HEK293 (cell line): ENCODE data around the gene IRF3.

Source experiments
- KLF1 ChIP-seq: fragments of 450-650 bp; formaldehyde crosslinking; IDR thresholded peaks from 2 replicates; pipeline ENCODE4 v1.5.1; 2016; ENCODE audit warnings: missing biosample characterization, missing genetic modification characterization
- PRDM2 ChIP-seq: fragments of 450-650 bp; formaldehyde crosslinking; IDR thresholded peaks from 2 replicates; pipeline ENCODE4 v1.5.1; 2016; ENCODE audit warnings: missing biosample characterization, missing genetic modification characterization, borderline replicate concordance
- PRDM6 ChIP-seq: fragments of 450-650 bp; formaldehyde crosslinking; IDR thresholded peaks from 2 replicates; pipeline ENCODE4 v1.5.1; 2017; ENCODE audit warnings: missing biosample characterization, missing genetic modification characterization
- SCRT1 ChIP-seq: fragments of 450-650 bp; formaldehyde crosslinking; IDR thresholded peaks from 2 replicates; pipeline ENCODE4 v1.5.1; 2016; ENCODE audit warnings: missing biosample characterization, missing genetic modification characterization, borderline replicate concordance
- SP2 ChIP-seq: fragments of 450-650 bp; formaldehyde crosslinking; IDR thresholded peaks from 2 replicates; pipeline ENCODE4 v1.5.1; 2016; ENCODE audit warnings: missing biosample characterization, missing genetic modification characterization
- SP3 ChIP-seq: fragments of 450-650 bp; formaldehyde crosslinking; IDR thresholded peaks from 2 replicates; pipeline ENCODE4 v1.5.1; 2016; ENCODE audit warnings: missing biosample characterization, missing genetic modification characterization
- TRIM28 ChIP-seq: IDR thresholded peaks from 2 replicates; pipeline ENCODE4 v1.6.1; 2011; ENCODE audit warnings: low read length, control low read depth, borderline replicate concordance
- YY1 ChIP-seq: fragments of 450-650 bp; formaldehyde crosslinking; IDR thresholded peaks from 2 replicates; pipeline ENCODE4 v1.5.1; 2018; ENCODE audit warnings: missing biosample characterization, missing genetic modification characterization
- ZFP37 ChIP-seq: fragments of 450-650 bp; formaldehyde crosslinking; IDR thresholded peaks from 2 replicates; pipeline ENCODE4 v1.5.1; 2016; ENCODE audit warnings: missing biosample characterization, missing genetic modification characterization
- ZNF174 ChIP-seq: fragments of 450-650 bp; formaldehyde crosslinking; IDR thresholded peaks from 2 replicates; pipeline ENCODE4 v1.5.0; 2017; ENCODE audit warnings: missing biosample characterization, mild to moderate bottlenecking, missing genetic modification characterization
- ZNF211 ChIP-seq: fragments of 450-650 bp; formaldehyde crosslinking; IDR thresholded peaks from 2 replicates; pipeline ENCODE4 v1.5.1; 2016; ENCODE audit warnings: low read depth, missing biosample characterization, missing genetic modification characterization
- ZNF214 ChIP-seq: fragments of 450-650 bp; formaldehyde crosslinking; IDR thresholded peaks from 2 replicates; pipeline ENCODE4 v1.5.1; 2017; ENCODE audit warnings: missing biosample characterization, mild to moderate bottlenecking, missing genetic modification characterization, borderline replicate concordance
- ZNF423 ChIP-seq: fragments of 450-650 bp; formaldehyde crosslinking; IDR thresholded peaks from 2 replicates; pipeline ENCODE4 v1.5.1; 2016; ENCODE audit warnings: missing biosample characterization, missing genetic modification characterization
- ZNF501 ChIP-seq: fragments of 450-650 bp; formaldehyde crosslinking; IDR thresholded peaks from 2 replicates; pipeline ENCODE4 v1.5.1; 2016; ENCODE audit warnings: missing biosample characterization, missing genetic modification characterization
- ZNF558 ChIP-seq: fragments of 450-650 bp; formaldehyde crosslinking; IDR thresholded peaks from 2 replicates; pipeline ENCODE4 v1.5.1; 2016; ENCODE audit warnings: missing biosample characterization, missing genetic modification characterization
- ZNF785 ChIP-seq: fragments of 450-650 bp; formaldehyde crosslinking; IDR thresholded peaks from 2 replicates; pipeline ENCODE4 v1.5.1; 2016; ENCODE audit warnings: missing biosample characterization, missing genetic modification characterization
- ZSCAN30 ChIP-seq: fragments of 450-650 bp; IDR thresholded peaks from 2 replicates; pipeline ENCODE4 v1.5.1; 2018; ENCODE audit warnings: missing biosample characterization, mild to moderate bottlenecking, missing genetic modification characterization, moderate library complexity
- ZSCAN4 ChIP-seq: fragments of 450-650 bp; formaldehyde crosslinking; IDR thresholded peaks from 2 replicates; pipeline ENCODE4 v1.5.1; 2017; ENCODE audit warnings: missing biosample characterization, missing genetic modification characterization
- TF ChIP-seq, protein P1 (sequence below): fragments of 450-650 bp; formaldehyde crosslinking; IDR thresholded peaks from 2 replicates; pipeline ENCODE4 v1.5.1; 2016; ENCODE audit warnings: missing biosample characterization, missing genetic modification characterization
- TF ChIP-seq, protein P2 (sequence below): fragments of 450-650 bp; formaldehyde crosslinking; IDR thresholded peaks from 2 replicates; pipeline ENCODE4 v1.5.1; 2016; ENCODE audit warnings: missing biosample characterization, missing genetic modification characterization
- TF ChIP-seq, protein P3 (sequence below): fragments of 450-650 bp; formaldehyde crosslinking; IDR thresholded peaks from 2 replicates; pipeline ENCODE4 v1.5.1; 2016; ENCODE audit warnings: missing biosample characterization, missing genetic modification characterization
- TF ChIP-seq, protein P4 (sequence below): fragments of 450-650 bp; formaldehyde crosslinking; IDR thresholded peaks from 2 replicates; pipeline ENCODE4 v1.5.1; 2016; ENCODE audit warnings: missing biosample characterization, missing genetic modification characterization

The IRF3 gene

GRCh38 chr19:49641688-49642491, 23.8 kb downstream of the IRF3 start, which contains the start of gene SCAF1 (continued):
- no peak for TF ChIP-seq ZSCAN4
- TF ChIP-seq, protein P1, sequence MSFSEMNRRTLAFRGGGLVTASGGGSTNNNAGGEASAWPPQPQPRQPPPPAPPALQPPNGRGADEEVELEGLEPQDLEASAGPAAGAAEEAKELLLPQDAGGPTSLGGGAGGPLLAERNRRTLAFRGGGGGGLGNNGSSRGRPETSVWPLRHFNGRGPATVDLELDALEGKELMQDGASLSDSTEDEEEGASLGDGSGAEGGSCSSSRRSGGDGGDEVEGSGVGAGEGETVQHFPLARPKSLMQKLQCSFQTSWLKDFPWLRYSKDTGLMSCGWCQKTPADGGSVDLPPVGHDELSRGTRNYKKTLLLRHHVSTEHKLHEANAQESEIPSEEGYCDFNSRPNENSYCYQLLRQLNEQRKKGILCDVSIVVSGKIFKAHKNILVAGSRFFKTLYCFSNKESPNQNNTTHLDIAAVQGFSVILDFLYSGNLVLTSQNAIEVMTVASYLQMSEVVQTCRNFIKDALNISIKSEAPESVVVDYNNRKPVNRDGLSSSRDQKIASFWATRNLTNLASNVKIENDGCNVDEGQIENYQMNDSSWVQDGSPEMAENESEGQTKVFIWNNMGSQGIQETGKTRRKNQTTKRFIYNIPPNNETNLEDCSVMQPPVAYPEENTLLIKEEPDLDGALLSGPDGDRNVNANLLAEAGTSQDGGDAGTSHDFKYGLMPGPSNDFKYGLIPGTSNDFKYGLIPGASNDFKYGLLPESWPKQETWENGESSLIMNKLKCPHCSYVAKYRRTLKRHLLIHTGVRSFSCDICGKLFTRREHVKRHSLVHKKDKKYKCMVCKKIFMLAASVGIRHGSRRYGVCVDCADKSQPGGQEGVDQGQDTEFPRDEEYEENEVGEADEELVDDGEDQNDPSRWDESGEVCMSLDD: peak; percentile 93
- TF ChIP-seq YY1 (tag by site-specific recombination): 0 out of 2 replicates have a peak, but pooled peaks have one; percentile 47
- TF ChIP-seq SP2 (tag by site-specific recombination): peak; percentile 97
- TF ChIP-seq ZNF558 (tag by site-specific recombination): no peak
- TF ChIP-seq, protein P2, sequence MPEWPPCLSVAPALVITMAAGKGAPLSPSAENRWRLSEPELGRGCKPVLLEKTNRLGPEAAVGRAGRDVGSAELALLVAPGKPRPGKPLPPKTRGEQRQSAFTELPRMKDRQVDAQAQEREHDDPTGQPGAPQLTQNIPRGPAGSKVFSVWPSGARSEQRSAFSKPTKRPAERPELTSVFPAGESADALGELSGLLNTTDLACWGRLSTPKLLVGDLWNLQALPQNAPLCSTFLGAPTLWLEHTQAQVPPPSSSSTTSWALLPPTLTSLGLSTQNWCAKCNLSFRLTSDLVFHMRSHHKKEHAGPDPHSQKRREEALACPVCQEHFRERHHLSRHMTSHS (tag by site-specific recombination): no peak
- no peak for TF ChIP-seq SCRT1 (tag by site-specific recombination)
- no peak for TF ChIP-seq PRDM6
- TF ChIP-seq, protein P3, sequence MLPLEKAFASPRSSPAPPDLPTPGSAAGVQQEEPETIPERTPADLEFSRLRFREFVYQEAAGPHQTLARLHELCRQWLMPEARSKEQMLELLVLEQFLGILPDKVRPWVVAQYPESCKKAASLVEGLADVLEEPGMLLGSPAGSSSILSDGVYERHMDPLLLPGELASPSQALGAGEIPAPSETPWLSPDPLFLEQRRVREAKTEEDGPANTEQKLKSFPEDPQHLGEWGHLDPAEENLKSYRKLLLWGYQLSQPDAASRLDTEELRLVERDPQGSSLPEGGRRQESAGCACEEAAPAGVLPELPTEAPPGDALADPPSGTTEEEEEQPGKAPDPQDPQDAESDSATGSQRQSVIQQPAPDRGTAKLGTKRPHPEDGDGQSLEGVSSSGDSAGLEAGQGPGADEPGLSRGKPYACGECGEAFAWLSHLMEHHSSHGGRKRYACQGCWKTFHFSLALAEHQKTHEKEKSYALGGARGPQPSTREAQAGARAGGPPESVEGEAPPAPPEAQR (tag by site-specific recombination): no peak; the same call in 1 of the 2 replicates
- TF ChIP-seq PRDM2 (tag by site-specific recombination): no peak
- peak; percentile 100 for TF ChIP-seq SP3 (tag by site-specific recombination)
- peak; percentile 52; the same call in 1 of the 2 replicates for TF ChIP-seq ZNF785
- TF ChIP-seq ZNF501 (tag by site-specific recombination): peak; percentile 57; the same call in 1 of the 2 replicates
- TF ChIP-seq, protein P4, sequence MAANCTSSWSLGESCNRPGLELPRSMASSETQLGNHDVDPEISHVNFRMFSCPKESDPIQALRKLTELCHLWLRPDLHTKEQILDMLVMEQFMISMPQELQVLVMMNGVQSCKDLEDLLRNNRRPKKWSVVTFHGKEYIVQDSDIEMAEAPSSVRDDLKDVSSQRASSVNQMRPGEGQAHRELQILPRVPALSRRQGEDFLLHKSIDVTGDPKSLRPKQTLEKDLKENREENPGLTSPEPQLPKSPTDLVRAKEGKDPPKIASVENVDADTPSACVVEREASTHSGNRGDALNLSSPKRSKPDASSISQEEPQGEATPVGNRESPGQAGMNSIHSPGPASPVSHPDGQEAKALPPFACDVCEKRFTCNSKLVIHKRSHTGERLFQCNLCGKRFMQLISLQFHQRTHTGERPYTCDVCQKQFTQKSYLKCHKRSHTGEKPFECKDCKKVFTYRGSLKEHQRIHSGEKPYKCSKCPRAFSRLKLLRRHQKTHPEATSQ (tag by site-specific recombination): no peak
- peak; percentile 98 for TF ChIP-seq KLF1
- no peak for TF ChIP-seq ZNF214 (tag by site-specific recombination)
- no peak for TF ChIP-seq ZNF423 (tag by site-specific recombination)
- peak; percentile 66 for TF ChIP-seq ZFP37 (tag by site-specific recombination)
- TF ChIP-seq ZNF174 (tag by site-specific recombination): no peak
- peak; percentile 42; the same call in 1 of the 2 replicates for TF ChIP-seq ZSCAN30 (tag by site-specific recombination)
- TF ChIP-seq TRIM28: 0 out of 2 replicates have a peak, but pooled peaks have one; percentile 23
- no peak for TF ChIP-seq ZNF211 (tag by site-specific recombination)
